Left renal pelvis (tissue), 4 donors: Measurements from ENCODE around the gene ITSN2. TPM values are rescaled to one million over a fixed set of nuclear protein-coding genes. Genes with fewer than 3 reads are reported as not detected.

Source experiments
- DNase-seq, 4 donors: peaks; one replicate each; pipeline ENCODE4 v3.0.0-alpha.2; 2013; ENCODE audit warnings: low read depth in 4 of 4, low spot score in 3 of 4
- polyA plus RNA-seq, 4 donors: library from polyadenylated mRNA; unstranded; fragments of 120-200 nt; gene quantifications; one replicate each; pipeline ENCODE4 v1.2.1, GENCODE V29; 2013; ENCODE audit not compliant: insufficient read length in 4 of 4

ITSN2 gene
- polyA plus RNA-seq, 4 donors: 20.8 to 32.4 (median 28.7) TPM

DNA sequence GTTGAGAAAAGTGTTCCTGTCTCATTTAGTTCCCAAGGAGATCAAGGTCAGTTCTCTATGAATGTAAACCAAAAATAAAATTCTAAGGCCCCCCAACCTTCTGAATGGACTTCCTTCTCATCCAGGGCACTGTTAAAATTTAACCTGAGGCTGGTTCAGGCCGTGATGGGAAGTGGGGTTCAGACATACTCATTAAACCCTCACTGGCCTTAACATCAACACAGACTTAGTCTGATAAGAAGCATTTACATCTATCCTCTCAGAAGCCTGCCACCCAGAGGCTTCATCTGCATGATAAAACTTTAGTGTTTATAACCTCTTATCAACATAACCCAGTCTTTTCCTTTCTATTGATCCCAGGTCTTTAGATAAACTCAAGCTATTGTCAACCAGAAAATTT, 22.4 kb downstream of the ITSN2 start:
- DNase-seq: no peak

DNA sequence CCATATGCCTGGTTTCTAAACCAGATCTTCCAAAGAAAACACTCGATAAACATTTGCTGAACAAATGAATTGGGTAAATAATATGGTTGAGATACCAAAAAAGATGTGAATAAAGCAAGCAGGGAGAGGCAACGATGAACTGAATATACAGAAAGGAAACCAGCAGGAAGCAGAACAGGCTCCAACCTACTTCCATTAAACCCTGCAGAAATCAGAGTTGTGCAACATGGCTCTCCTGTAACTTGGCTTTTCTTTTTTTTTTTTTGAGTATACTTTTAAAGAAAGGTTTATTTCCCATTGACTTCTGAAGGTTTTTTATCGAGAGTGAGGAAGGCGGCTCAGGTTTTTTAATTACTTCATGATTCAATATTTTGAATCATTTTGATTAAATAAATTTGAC, 23.5 kb downstream of the ITSN2 start:
- DNase-seq: no peak

DNA sequence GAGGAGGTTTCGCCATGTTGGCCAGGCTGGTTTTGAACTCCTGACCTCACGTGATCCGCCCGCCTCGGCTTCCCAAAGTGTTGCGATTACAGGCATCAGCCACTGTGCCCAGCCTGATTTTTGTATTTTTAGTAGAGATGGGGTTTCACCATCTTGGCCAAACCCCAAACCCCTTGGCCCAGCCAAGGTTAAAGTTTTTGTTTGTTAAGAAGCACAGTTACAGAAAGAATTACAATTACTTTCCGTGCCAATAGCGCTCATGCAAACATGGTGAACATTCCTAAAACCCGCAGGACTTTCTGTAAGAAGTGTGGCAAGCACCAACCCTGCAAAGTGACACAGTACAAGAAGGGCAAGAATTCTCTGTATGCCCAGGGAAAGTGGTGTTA, 26.1 kb downstream of the ITSN2 start:
- DNase-seq: no peak

DNA sequence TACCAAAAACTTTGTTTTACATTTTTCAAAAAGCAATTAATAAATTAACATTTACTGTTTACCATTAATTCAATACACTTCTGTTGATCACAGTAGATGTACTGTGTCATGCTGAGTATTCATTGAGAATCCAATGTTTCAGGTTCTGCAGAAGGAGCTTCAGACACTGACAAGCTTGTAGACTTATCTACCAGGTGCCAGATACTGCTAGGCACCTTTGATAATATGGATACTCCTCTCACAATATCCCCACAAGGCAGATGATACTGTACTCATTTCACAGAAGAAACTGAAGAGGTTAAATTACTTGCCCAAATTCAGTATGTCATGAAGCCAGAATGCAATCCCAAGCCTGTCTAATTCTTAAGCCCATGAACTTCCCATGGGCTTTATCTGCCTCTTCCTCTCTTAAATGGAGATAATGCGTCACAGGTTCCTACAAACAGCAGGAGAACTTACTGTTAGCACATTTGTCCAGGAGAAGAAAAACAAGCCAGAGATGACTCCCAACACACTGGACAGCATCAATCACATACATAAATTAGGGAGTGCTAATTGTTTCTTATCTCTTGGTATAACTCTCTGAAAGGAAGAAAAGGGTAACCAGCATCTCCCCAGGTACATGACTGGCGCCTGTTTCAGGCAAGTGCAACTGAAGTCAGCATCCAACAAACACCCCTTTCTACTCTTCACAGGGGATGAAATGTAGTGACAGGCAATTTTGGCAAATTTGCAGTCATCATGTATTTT, 27.4 kb downstream of the ITSN2 start:
- DNase-seq: no peak

DNA sequence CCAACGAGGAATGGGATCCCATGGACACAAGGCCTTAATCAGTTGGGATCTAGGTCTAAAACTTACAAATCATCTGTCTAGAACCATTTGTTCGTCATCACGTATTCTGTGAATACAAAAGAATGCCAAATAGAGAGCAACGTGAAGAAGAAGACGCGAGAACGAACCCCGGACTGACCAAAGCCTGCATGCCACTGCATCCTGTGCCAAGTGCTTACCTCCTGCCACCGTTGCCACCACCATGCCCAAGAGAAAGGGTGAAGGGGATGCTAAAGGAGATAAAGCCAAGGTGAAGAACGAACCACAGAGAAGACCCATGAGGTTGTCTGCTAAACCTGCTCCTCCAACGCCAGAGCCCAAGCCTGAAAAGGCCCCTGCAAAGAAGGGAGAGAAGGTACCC, 30.2 kb downstream of the ITSN2 start:
- no peak for DNase-seq

DNA sequence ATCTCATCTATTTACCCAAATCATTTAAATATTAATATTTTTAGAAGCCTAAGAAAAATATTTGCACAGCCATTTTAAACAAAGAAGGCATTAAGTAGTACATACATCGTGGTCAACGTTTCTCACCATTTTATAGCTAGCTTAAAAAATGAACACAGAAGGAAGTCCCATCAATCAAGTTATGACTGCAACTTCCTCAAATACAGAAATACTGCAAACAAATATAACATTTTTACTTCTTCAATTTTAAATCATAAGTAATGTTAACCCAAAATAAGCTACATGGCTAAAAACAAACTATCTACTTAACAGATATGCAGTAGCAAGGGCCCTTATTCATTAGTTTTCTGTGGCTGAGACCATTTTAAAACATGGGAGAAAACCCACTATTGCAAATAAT, 30.6 kb downstream of the ITSN2 start:
- DNase-seq: no peak

DNA sequence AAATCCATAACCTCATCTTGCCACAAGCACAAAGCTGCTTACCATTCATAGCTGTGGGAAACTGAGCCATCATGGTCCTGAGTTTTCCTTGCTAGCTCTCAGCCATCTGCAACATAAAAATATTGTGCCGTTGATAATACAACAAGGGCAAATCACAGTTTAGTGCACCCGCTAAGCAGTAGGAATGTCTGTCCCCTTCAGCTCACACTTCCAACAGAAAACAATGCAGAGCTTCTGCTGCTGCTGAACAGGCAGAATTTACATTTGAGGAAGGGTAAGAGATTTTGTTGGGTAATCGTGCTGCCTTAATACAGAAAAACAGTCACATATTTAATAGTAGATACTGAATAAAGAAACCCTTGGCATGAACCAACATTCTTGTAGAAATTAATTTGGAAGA, 32.3 kb downstream of the ITSN2 start:
- DNase-seq: no peak

DNA sequence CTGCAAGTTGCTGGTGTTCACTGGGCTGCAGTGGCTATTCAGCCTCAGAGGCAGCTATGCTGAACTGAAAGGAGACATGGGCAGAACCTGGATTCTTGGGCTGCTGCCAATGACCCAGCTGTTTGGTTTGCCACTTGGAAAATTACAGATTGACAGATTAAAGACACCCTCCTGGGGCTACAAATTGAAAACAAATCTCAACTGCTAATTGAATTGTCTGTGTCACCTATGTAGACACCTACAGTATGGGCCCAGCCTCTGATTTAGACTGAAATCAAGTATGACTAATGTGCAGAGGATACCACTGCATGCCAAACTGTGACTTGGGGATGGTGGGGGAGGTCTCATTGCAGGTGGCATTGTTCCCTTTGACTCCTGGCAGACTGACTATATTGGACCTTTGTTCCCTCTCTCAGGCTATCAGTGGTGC, 42.8 kb downstream of the ITSN2 start:
- DNase-seq: no peak

DNA sequence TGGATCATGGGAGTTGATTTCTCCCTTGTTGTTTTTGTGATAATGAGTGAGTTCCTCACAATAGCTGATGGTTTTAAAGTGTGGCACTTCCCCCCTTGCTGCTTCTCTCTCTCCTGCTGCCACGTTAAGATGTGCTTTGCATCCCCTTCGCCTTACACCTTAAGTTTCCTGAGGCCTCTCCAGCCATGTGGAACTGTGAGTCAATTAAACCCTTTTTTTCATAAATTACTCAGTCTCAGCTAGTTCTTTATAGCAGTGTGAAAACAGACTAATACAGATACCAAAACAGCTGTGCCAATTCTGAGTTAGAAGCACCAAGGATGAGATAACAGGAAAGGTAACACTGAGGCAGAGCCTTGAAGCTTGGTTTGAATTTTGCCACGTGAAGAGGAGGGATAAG, 44.7 kb downstream of the ITSN2 start:
- no peak for DNase-seq

DNA sequence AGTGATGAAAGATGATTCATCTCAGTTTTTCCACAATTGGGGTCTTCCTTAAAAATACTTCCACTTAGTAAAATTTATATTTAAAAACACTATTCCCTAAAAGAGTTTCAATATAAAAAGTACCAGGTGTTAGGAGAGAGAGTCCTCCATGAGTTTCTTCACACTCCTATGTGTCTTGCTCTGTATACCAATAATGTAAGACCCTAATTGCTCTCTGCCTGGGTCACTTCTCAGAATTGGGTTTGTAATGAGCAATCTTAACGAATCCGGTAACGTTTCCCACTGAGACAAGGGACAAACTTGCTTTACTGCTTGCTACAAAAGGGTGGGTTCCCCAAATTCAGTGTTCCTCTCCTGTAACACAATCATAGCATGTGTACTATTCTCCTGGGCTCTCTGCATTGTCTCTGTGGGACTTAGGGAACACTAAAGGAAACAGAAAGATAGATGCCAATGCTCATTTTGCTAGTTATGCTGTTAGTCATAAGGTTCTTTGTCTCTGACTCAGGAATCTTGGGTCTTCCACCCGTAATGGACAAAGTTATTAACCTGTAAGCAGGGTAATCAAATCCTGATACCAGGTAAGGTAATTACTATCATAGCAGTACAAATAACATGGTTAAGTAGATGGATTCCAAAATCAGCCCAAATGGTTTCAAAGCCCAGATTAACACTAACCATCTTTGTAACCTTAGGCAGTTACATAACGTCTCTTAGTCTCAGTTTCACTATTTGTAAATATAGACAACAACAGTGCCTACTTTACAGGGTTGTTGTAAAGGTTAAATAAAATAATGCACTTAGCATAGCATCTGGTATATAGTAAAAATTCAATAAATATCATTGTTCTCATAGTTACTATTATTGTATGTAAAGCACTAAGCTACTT, 46.3 kb downstream of the ITSN2 start:
- no peak for DNase-seq

DNA sequence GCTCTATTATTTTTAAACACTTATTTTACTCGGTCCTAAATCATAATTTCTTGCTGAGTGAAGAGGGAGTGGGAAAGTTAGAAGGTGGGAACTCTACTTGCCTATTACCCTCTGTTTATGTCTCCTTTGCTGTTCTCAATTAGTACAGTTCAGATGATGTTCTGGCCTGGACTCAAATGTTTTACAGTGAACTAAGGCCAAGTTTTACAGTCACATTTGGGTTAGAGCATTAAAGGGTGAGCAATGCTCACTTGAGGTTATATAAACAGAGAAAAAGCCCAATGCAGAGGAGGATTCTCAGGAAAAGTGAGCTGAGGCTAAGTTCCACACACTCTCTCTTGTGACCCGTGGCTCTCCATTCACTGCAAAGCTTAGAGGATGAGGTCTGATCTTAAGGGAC, 52.4 kb downstream of the ITSN2 start:
- no peak for DNase-seq

DNA sequence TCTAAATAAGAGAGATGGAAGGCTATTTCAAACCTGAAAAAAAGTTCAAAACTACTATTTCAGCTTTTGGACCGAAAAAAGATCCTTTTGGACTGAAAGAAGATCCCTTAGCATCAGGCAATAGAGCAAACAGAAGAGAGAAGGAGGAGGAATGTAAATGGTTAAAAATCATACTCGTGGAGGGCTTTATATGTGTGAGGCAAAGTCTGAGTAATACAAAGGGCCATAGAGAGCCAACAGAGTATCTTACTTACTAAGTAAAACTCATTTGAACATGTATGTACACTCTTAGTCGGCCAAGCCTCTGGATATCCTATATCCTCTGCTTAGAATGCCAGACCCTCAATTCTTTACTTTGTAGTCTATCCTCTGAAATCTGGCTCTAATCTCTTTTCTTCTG, 55.7 kb downstream of the ITSN2 start:
- DNase-seq: no peak

DNA sequence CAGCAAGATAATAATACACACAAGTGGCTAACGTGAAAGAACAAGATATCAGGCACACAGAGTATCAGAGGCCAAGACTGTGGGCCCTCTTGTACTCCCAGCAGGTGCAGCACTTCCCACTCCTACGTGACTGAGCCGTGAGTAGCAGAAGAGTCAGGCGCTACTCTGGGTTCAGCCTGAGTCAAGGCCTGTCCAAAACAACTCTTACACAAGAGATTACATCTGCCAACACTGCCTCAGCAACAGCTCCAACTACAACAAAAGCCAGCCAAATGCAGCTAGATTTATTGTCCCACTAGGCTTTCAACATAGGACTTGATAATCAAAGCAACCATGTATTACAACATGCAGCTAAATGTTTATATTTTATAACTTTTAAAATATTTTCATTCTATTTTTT, 56.2 kb downstream of the ITSN2 start:
- DNase-seq: peak in 3 of 4 donors; percentile 3 to 15 (median 3)

DNA sequence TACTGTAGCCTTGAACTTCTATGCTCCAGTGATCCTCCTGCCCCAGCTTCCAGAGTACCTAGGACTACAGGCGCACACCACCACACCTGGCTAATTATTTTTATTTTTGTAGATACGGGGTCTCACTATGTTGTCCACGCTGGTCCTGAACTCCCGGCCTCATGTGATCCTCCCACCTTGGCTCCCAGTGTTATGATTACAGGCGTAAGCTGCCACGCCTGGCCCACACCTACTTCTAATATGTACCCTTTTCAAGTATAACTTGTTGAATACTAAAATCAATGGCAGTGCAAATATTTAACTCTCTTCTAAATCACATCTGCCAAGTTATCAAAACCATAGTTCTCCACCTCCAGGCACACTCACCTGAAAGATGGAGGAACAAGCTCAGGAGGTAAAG, 58.7 kb downstream of the ITSN2 start:
- DNase-seq: no peak

DNA sequence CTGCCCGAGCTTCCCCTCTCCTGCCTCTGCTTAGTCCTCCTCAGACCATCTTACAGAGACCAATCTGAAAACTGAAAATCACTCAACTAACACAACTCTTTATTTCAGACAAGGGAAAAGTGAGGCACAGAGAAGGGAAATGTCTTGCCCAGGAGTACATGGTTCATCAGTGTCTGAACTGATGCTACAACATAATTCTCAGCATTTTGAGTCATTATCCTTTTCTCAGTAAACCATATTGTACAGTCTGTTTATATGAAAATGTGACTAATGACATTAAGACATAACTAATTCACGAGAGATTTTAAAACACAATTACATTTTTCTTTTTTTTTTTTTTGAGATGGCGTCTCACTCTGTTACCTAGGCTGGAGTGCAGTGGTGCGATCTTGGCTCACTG, 62.7 kb downstream of the ITSN2 start:
- DNase-seq: no peak

DNA sequence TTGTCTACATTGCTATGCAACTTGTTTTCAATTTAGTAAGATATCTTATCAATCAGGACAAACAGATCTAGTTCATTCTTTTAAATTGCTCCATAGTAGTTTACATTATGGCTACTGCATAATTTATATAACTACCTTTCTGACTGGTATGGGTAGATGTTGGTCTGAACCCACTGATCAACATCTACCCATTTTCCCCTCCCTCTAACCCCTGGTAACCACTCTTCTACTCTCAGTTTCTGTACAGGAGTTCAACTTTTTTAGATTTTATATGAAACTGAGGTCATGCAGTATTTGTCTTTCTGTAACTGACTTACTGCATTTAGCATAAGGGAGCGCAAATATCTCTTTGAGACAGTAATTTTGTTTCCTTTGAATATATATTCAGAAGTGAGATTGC, 73.2 kb downstream of the ITSN2 start:
- no peak for DNase-seq

DNA sequence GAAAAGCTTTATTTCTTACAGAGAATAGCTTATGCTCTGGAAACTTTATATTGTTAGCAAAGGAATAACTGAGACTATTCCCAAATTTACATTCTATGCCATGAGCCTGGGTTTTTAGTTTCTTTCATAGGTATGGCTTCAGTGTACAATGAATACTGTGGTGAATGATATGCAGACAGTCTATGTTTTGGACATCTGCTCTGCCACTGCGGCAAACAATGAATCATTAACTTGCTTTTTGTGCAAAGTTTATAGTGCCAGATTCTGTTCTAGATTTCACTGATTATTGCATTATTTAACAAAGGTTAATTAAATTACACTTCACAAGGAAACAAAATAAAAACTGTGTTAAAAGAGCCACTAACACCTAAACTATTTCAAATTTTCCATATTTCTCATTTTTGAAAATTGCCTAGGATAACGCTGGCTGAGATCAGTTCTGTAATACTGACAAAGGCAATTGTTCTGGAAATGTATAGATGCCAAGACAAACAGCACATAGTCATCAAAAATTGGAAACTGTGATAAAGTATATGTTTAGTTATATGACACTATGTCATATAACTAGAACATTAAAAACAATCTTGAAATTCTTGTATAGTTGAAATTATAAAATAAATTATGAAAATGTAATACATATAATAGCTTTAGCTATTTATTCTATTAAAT, 74.7 kb downstream of the ITSN2 start:
- DNase-seq: no peak

DNA sequence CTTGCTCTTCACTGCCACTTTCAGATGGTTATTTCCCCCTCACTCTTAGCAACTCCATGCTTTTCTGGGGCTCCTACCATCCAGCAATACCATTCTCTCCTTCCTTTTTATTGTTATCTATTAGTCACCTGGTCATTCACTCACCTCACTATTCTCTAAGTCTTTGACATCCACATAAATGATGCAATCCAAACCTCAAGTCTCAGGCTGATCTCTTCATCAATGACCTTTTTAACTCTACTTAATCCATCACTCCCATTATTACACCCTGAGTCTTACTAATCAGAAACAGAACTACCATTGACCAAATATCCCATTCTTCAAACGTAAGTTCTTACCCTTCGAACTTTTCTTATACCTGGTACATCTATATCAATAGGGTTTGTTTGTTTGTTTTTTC, 79.7 kb downstream of the ITSN2 start:
- DNase-seq: no peak

DNA sequence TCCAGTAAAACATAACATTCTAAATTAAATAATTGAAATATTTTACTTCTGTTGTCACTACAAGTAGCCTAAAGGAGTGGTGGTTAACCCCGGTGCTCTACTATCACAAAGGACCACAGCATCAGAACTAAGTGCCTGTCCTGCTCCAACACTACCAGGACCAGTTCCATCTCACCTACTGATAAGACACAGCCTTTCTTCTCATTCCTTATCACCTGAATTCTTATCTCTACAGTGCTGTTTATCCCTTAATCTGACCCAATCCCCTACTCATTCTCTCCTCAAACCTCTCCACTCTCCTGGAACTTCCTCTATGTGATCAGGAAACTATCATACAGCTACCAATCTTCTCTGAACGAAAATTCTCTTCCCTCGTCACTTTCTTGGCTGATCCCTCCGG, 80.2 kb downstream of the ITSN2 start:
- no peak for DNase-seq

DNA sequence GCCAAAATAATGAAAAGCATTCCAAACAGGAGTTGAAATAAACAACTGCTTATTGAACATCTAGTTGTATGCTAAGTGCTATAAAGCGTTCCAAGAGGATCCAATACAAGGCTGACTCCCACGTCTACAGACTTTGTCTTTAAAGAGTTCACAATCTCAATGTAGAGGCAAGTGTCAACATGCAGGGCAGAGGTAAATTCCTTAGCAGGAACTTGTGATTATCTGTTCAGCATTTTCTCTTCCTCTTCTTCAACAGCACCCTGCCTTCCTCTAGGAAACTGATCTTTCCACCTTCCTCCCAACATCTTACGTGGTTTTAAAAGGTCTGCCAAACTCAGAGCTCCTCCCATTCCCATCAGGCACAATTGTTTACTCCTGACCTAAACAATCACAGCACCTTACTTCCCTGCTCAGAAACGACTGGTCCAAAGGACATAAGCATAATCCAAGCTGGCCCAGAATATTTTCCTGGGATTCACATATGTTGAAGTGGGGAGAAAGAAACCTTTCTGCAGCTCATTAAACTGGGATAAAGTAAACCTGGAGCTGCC, 83.9 kb downstream of the ITSN2 start:
- no peak for DNase-seq

DNA sequence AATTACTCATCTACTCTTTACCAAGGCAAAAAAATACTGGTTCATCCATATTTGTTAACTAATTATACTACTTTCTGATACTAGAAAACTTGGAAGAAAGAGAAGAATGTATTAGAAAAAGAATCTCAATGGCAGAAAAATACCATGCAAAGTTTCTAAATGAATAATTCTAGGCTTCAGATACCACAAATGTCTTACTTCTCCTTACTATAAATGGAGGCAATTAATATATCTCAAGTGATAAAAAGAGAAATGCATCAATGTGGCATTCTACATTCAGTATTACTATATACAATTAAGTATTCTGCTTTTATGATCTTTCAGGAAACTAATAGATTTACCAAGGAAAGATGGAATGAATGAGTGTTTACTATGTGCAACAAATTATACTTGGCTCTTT, 85.5 kb downstream of the ITSN2 start:
- no peak for DNase-seq
